Keratinocyte (primary cell): ENCODE measurements around the gene MTA1. TPM values are rescaled to one million over a fixed set of nuclear protein-coding genes. Genes with fewer than 3 reads are reported as not detected.

Experiments
- DNase-seq: peaks from one replicate; pipeline ENCODE4 v3.0.0-alpha.2; 2011; ENCODE audit warnings: low read depth, missing footprints, low spot score
- FAIRE-seq: peaks from 2 replicates; lab custom pipeline; 2011; peaks lifted over from hg19 to GRCh38; lab: Jason Lieb, UNC
- H2AFZ ChIP-seq: 2 replicates; pipeline ENCODE4 v1.6.0; 2012; ENCODE audit warnings: low read length, control low read depth, inconsistent platforms; ENCODE audit not compliant: control insufficient read depth
- H3K27ac ChIP-seq: 2 replicates; pipeline ENCODE4 v1.5.1; 2011; ENCODE audit warnings: low read length; ENCODE audit not compliant: control insufficient read depth, insufficient read depth
- H3K27me3 ChIP-seq: 3 replicates; pipeline ENCODE4 v1.6.0; 2011; ENCODE audit warnings: low read length; ENCODE audit not compliant: control insufficient read depth, insufficient read depth; ENCODE audit errors: extremely low read depth
- H3K36me3 ChIP-seq, 2 experiments: 2 replicates in 1 of 2; 3 replicates in 1 of 2; pipeline ENCODE4 v1.5.1; 2011; ENCODE audit warnings: low read length in 2 of 2, mild to moderate bottlenecking in 1 of 2; ENCODE audit not compliant: control insufficient read depth in 2 of 2, insufficient read depth in 2 of 2; ENCODE audit errors: extremely low read depth in 1 of 2
- H3K4me1 ChIP-seq: 3 replicates; pipeline ENCODE4 v1.5.1; 2011; ENCODE audit warnings: low read length; ENCODE audit not compliant: control insufficient read depth, insufficient read depth; ENCODE audit errors: extremely low read depth
- H3K4me2 ChIP-seq: 3 replicates; pipeline ENCODE4 v1.6.0; 2011; ENCODE audit warnings: low read depth, low read length; ENCODE audit not compliant: control insufficient read depth, insufficient read depth; ENCODE audit errors: extremely low read depth
- H3K4me3 ChIP-seq, 3 experiments: fragments of 200-600 bp in 1 of 3; sonication (generic) in 1 of 3; 2 replicates in 2 of 3; 3 replicates in 1 of 3; pipeline ENCODE4 v1.5.1; 2011 to 2016; ENCODE audit warnings: low read length in 3 of 3, mild to moderate bottlenecking in 3 of 3, control low read depth in 2 of 3, inconsistent platforms in 1 of 3, low read depth in 1 of 3, mixed read lengths in 1 of 3, mixed run types in 1 of 3, moderate library complexity in 1 of 3; ENCODE audit not compliant: control insufficient read depth in 2 of 3, insufficient read depth in 2 of 3; ENCODE audit errors: extremely low read depth in 1 of 3
- H3K79me2 ChIP-seq: 2 replicates; pipeline ENCODE4 v1.6.0; 2012; ENCODE audit warnings: low read length; ENCODE audit not compliant: control insufficient read depth, insufficient read depth
- H3K9ac ChIP-seq: 3 replicates; pipeline ENCODE4 v1.6.0; 2011; ENCODE audit warnings: low read length; ENCODE audit not compliant: control insufficient read depth, insufficient read depth; ENCODE audit errors: extremely low read depth
- H3K9me1 ChIP-seq: 3 replicates; pipeline ENCODE4 v1.6.0; 2011; ENCODE audit warnings: low read length; ENCODE audit not compliant: control insufficient read depth, insufficient read depth; ENCODE audit errors: extremely low read depth
- H3K9me3 ChIP-seq: 2 replicates; pipeline ENCODE4 v1.5.1; 2012; ENCODE audit warnings: low read depth, low read length; ENCODE audit not compliant: control insufficient read depth
- H4K20me1 ChIP-seq: 3 replicates; pipeline ENCODE4 v1.6.0; 2011; ENCODE audit warnings: low read length; ENCODE audit not compliant: control insufficient read depth, insufficient read depth; ENCODE audit errors: extremely low read depth
- EZH2 ChIP-seq: IDR thresholded peaks from one replicate; pipeline ENCODE4 v1.6.1; 2012; ENCODE audit warnings: inconsistent platforms, mild to moderate bottlenecking, low read length, moderate library complexity
- dilution Hi-C: fragments of 300-500 bp; cut with MboI; formaldehyde crosslinking; loops from one replicate; pipeline ENCODE4 v1.7.0; 2020; ENCODE audit warnings: low sequenced_read_pairs; ENCODE audit not compliant: extremely low pct_ligation_motif_present
- polyA plus RNA-seq, 5 experiments: library from polyadenylated mRNA; depleted of rRNA in 3 of 5; stranded (reverse) in 3 of 5; stranded (forward) in 1 of 5; unstranded in 1 of 5; fragments of >200 nt; gene quantifications; 1 replicate in 1 of 5; 2 replicates in 3 of 5; 3 replicates in 1 of 5; pipeline versions ENCODE4 v1.2.1 to v1.2.3, GENCODE V29; 2011 to 2012; ENCODE audit warnings: missing spikeins in 2 of 5, low read depth in 1 of 5, low replicate concordance in 1 of 5
- TF ChIP-seq, protein P1 (sequence below), 3 experiments: IDR thresholded peaks in 1 of 3; conservative IDR thresholded peaks in 1 of 3; optimal IDR thresholded peaks in 1 of 3; 2 replicates in 2 of 3; 3 replicates in 1 of 3; pipeline versions ENCODE3 to v1.5.1; 2011; ENCODE audit warnings: low read length in 3 of 3, mild to moderate bottlenecking in 3 of 3, moderate library complexity in 2 of 3, control low read depth in 1 of 3, inconsistent platforms in 1 of 3; ENCODE audit not compliant: insufficient read depth in 2 of 3; ENCODE audit errors: extremely low read depth in 1 of 3

The MTA1 gene
- polyA plus RNA-seq, 1 donor (not counting 4 experiments of a cell fraction or from before 2014, with no cell fraction given), result 33.6 TPM

DNA sequence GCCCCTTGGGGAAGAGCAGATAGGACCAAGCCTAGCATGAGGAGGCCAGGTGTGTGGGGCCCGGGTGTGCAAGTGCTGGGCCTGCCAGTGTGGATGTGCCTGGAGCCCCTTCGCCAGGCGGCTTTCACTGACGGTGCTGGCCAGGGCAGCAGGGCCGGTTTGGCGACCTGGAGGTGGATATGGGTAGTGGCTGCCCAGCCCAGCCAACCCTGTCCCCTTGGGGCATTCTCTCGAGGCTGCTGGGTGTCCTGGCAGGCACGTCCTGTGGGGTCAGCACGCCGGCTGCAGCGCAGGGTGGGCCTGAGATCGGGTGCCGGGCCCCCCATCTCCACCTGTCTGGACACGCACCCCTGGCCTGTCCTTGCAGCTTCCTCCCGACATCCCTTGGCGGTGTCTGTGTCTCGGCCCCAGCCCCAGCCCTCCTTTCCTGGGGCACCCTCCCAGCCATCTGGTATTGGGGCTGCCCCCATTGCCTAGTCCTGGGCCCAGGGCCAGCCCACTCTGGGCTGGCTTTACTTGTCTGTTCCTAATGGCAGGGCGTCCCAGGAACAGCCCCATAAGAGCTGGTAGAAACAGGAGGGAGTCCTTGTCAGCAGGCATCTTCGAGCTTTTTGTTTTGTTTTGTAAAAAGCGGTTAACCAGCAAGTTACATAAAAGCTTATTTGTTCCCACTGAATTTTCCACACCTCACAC is 47.8 kb downstream of the MTA1 start:
- dilution Hi-C loops, result no loop called here
- H3K4me3 ChIP-seq, result no peak overlapping the region
- no peaks in the 10 kb centered on the region for H3K27me3 ChIP-seq
- H3K9me1 ChIP-seq, result no peaks in the 10 kb centered on the region
- H3K27ac ChIP-seq, result no peak overlapping the region
- H3K4me1 ChIP-seq, result peaks cover 5% of the 10 kb centered on the region
- DNase-seq (no peak), FAIRE-seq (no peak)
- H3K79me2 ChIP-seq, result no peaks in the 10 kb centered on the region
- H4K20me1 ChIP-seq, result no peaks in the 10 kb centered on the region
- H3K4me2 ChIP-seq, result no peak overlapping the region
- no peak overlapping the region for H3K9ac ChIP-seq
- peaks cover 0 to 24% of the 10 kb centered on the region in 2 experiments for H3K36me3 ChIP-seq
- TF ChIP-seq EZH2, result no peak
- TF ChIP-seq, protein P1, sequence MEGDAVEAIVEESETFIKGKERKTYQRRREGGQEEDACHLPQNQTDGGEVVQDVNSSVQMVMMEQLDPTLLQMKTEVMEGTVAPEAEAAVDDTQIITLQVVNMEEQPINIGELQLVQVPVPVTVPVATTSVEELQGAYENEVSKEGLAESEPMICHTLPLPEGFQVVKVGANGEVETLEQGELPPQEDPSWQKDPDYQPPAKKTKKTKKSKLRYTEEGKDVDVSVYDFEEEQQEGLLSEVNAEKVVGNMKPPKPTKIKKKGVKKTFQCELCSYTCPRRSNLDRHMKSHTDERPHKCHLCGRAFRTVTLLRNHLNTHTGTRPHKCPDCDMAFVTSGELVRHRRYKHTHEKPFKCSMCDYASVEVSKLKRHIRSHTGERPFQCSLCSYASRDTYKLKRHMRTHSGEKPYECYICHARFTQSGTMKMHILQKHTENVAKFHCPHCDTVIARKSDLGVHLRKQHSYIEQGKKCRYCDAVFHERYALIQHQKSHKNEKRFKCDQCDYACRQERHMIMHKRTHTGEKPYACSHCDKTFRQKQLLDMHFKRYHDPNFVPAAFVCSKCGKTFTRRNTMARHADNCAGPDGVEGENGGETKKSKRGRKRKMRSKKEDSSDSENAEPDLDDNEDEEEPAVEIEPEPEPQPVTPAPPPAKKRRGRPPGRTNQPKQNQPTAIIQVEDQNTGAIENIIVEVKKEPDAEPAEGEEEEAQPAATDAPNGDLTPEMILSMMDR (optimal IDR thresholded peaks at IDR 0.05 in 1 of 3, IDR thresholded peaks at IDR 0.05 in 1 of 3, conservative IDR thresholded peaks at IDR 0.05 in 1 of 3; ENCODE audit: extremely low read depth in 1 of 3, insufficient read depth in 2 of 3, low read length in 3 of 3), result no peak
- H3K9me3 ChIP-seq, result no peaks in the 10 kb centered on the region
- no peak overlapping the region for H2AFZ ChIP-seq

DNA sequence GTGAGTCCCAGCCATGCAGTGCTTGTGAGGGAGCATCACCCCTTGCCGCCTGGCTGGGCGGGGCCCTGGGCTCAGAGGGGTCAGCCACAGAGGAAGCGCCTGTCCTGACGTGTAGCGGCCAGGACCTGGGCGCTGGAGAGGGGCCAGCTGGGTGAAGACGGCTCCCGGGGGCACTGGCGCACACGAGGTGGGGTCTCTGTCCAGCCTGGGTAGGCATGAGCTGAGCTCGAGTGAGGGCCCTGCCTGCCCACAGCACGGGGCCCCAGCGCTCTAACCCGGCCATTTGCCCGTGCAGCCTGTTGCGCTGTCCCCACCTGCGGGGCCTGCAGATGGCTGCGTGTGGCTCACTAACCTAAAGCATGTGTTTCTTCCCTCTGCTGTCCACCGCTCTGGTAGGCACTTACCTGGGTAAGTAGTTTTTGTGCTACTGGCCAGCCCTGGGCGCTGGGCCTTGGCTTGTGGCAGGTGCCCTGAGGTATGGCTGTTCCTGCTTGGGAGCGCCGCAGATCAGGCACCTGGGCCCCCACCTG is 48.4 kb downstream of the MTA1 start:
- peaks cover 5% of the 10 kb centered on the region for H3K4me1 ChIP-seq
- H3K4me3 ChIP-seq, result no peak overlapping the region
- H4K20me1 ChIP-seq, result no peaks in the 10 kb centered on the region
- DNase-seq (no peak), FAIRE-seq (no peak)
- no peaks in the 10 kb centered on the region for H3K27me3 ChIP-seq
- no peak overlapping the region for H3K27ac ChIP-seq
- no peaks in the 10 kb centered on the region for H3K9me1 ChIP-seq
- no peak overlapping the region for H3K4me2 ChIP-seq
- H3K36me3 ChIP-seq, result peaks cover 0 to 24% of the 10 kb centered on the region in 2 experiments
- H3K79me2 ChIP-seq, result no peaks in the 10 kb centered on the region
- H2AFZ ChIP-seq, result no peak overlapping the region
- no peaks in the 10 kb centered on the region for H3K9me3 ChIP-seq
- no peak overlapping the region for H3K9ac ChIP-seq
- dilution Hi-C loops, result no loop called here
- TF ChIP-seq EZH2, result no peak
- TF ChIP-seq, protein P1 (optimal IDR thresholded peaks at IDR 0.05 in 1 of 3, IDR thresholded peaks at IDR 0.05 in 1 of 3, conservative IDR thresholded peaks at IDR 0.05 in 1 of 3; ENCODE audit: extremely low read depth in 1 of 3, insufficient read depth in 2 of 3, low read length in 3 of 3), result no peak
